NCI-H146 (cell line): ENCODE measurements around the gene BTBD17.

ENCODE experiments used
- DNase-seq: peaks from one replicate; lab custom pipeline; 2025; lab: John Stamatoyannopoulos, UW

Gene BTBD17

GRCh38 chr17:74358697-74359096 is 3.0 kb downstream of the BTBD17 start:
- DNase-seq, result no peak

- DNase-seq, result no peak
Measured at GRCh38 chr17:74357466-74357809, 4.2 kb downstream of the BTBD17 start.

GRCh38 chr17:74356646-74357465 is 4.8 kb downstream of the BTBD17 start:
- DNase-seq, result no peak

DNA sequence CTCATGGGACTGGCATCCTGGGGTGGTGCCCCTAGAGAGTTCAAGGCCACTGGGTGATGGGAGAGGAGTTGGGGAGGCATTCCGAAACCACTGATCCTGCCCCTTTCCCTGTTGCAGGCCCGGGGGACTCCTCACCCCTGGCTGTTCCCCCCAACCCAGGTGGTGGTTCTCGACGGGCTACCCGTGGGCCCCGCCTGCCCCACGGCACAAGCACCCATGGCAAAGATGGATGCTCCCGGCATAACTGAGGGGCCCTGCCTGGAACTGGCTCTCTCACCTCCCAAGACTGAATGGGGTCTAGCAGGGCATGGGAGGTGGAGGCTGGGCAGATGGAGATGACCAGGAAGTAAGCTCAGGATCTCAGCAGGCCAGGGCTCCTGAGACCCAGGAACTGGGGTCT is 6.6 kb downstream of the BTBD17 start:
- DNase-seq, result no peak

GRCh38 chr17:74354561-74354960 is 7.1 kb downstream of the BTBD17 start:
- DNase-seq, result no peak

DNA sequence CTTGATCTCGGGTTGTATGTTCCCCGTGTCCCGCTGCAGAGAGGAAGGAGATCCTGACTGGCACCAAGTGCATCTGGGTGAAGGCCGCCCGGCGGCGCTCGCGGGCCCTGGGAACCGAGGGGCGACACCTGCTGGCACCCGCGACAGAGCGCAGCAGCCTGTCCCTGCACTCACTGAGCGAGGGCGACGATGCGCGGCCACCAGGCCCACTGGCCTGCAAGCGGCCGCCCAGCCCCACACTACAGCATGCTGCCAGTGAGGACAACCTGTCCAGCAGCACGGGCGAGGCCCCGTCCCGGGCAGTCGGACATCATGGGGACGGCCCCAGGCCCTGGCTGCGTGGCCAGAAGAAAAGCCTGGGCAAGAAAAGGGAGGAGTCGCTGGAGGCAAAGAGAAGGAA is 7.5 kb downstream of the BTBD17 start:
- peak; percentile 17 for DNase-seq

DNA sequence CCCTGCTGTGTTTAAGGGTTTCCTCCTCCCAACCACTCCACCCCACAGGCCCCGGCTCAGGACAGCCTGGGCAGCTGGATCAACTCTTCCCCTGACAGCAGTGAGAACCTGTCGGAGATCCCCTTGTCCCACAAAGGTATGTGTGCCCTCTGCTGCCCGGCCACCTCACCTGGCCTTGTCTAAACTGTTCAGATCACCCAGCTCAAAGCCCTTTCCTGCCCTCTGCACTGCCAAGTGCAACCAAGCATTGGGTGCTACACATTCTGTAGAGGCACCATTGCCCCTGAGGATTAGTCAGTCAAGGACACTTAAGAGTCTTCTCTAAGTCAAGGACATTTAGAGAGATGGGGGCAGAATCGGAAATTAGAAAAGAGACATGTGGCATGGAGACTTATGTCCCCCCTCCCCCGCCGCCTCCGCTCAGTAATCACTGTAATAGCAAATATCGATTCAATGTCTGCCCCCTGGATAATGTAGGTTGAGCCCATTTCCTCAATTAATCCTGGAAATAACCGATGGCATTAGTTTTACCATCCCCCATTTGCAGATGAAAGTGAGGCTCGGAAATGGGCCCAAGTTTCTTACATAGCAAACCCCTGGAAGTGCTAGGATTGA is 8.1 kb downstream of the BTBD17 start:
- no peak for DNase-seq

GRCh38 chr17:74351552-74352210 is 10.0 kb downstream of the BTBD17 start:
- DNase-seq, result no peak

DNA sequence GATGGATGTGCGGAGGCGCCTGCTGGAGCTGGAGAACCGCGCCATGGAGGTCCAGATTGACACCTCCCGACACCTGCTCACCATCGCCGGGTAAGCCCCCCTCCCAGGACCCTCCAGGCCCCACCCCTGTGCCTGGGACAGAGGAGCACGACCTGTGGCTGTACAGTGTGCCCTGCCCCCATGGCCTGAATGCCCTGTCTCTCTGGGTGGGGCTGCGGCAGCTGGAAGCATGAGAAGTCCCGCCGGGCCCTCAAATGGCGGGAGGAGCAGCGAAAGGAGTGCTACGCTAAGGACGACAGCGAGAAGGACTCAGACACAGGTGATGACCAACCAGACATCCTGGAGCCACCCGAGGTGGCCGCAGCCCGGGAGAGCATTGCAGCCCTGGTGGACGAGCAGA is 11.2 kb downstream of the BTBD17 start:
- DNase-seq, result no peak

DNA sequence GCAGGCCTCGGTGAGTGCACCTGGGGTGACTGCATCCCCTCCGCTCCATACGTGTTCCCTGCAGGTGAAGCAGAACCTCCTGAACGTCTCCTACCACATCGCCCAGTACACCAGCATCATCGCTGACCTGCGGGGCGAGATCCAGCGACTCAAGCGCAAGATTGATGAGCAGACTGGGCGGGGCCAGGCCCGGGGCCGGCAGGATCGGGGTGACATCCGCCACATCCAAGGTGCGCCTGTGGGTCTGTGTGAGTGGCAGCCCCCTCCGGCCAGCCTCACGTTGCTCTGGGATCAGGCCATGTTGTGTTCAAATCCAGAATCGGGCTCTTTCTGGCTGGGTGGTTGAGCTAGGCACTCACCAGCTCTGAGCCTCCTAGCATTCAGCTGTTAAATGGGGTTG is 12.5 kb downstream of the BTBD17 start:
- DNase-seq, result no peak

- no peak for DNase-seq
Measured at GRCh38 chr17:74347646-74348045, 14.0 kb downstream of the BTBD17 start.

DNA sequence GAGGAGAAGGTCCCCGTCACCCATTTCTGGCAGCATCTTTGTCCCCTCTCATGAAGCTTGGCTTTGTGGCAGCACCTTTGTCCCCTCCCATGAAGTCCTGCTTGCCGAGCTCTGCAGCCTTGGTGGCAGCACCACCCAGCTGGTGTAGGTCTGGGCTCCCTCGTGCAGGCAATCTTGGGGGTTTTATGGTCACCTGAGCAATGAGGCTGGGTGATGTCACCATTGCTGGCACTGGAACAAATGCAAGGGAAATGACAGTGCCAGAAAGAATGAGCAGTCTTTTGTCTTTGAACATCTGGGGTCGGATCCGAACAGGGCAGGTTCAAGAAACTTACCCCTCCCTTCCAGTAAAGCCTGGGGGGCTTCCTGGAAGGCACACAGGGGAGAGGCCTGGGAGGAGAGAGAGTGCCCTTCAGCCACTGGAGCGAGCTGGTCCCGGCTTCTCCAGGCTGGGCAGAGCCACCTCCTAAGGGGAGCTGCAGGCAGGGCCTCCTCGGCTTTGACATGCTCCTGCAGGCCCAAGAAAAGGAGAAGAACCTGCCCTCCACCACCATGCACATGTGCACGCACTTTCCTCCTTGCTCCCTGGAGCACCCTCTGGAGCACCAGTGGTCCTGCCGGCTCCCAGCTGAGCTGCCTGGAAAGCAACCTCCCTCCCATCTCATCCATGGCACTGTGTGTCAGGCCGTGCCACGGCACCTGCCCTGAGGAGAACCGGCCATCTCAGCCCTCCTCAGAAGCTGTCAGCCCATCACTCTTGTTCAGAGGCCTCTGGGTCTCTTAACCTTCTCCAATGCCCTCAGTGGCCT is 16.0 kb downstream of the BTBD17 start:
- no peak for DNase-seq

- no peak for DNase-seq
Measured at GRCh38 chr17:74344658-74345057, 17.0 kb downstream of the BTBD17 start.

DNA sequence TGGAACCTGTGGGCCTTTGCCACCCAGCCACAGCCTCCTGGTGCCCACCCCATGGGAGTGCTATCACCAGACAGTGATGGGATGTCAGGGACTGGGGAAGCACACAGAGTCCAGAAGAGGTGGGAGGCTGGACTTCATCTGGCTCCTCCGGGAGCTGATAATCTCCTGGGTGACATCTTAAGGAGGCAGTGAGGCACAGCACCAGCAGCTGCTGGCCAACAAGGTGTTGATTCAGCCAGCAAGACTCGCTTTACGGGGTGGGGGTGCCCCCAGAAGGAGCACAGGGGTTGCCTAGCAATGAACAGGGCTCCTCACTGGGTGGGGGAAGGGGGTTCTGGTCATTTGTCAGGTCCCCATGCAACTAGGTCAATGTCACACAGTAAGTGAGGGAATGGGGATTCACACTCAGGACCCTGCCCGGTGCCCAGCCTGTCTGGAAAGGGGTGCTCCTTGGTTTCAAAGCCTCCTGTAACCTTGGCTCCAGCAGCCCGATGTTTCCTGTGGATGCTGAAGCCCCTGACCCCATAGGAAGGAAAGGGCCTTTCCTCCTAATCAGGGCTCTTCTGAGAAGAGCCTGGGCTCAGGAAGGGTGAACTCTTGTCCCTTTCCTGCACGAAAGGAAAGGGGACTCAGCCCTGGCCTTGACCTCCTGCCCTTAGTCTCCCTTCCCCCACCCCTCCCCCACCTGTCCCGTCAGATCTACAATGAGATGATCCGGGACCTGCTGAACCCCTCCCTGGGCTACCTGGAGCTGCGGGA is 18.0 kb downstream of the BTBD17 start:
- DNase-seq, result no peak

- no peak for DNase-seq
Measured at GRCh38 chr17:74343121-74343520, 18.5 kb downstream of the BTBD17 start.

- no peak for DNase-seq
Measured at GRCh38 chr17:74342224-74342623, 19.4 kb downstream of the BTBD17 start.

DNA sequence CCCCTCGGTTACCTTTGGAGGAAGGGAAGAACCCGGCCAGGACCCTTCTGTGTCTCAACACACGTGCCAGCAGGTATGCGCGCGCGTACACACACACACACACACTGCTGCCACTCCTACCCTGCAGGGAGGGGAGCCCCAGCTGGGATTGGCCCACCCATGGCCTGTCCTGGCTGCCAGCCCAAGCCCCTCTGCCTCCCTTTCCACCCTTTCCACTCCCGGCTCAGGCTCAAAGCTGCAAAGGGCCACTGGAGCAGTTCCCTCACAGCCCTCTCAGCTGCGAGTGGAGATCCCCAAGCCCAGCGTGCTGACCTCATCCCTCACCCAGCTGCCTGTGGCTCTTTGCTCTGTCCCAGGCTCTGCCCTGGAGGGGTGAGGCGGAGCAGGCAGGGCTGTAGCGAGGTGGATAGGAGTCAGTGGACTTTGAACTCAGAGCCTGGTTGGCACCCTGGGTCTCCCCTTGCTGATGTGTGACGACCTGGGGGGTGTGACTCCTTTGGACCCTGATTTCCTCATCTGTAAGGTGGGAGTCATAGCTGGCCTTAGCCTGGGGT is 21.1 kb downstream of the BTBD17 start:
- no peak for DNase-seq

DNA sequence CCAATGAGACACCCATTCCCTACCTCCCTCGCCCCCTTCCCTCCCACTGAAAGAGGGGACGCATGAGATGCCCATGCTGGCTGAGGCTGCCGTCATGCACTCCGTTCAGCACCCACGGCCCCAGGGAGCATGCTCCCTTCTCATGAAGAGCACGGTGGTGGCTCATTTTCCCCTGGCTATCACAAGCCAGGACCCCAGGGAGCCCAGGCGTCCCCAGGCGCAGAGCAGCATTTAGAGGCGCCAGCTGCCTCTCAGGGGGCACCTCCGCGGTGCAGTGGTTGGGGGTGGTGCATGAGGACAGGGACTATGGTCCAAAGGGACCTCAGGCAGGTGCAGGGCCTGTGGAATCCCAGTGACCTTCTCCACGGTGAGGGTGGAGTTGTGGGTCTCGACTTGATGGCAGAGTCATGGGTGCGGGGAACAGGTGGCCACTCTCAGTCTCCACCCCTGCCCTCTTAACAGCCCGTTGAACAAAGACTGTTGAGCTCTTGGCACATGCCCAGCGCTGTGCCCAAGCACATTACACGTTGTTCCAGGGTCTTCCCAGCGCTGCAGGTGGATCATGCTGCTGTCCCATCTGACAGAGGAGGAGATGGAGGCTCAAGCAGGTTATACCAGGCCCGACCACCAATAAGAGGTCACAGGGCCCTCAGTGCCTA is 22.0 kb downstream of the BTBD17 start:
- no peak for DNase-seq

GRCh38 chr17:74337834-74338500 is 23.7 kb downstream of the BTBD17 start:
- DNase-seq, result no peak

DNA sequence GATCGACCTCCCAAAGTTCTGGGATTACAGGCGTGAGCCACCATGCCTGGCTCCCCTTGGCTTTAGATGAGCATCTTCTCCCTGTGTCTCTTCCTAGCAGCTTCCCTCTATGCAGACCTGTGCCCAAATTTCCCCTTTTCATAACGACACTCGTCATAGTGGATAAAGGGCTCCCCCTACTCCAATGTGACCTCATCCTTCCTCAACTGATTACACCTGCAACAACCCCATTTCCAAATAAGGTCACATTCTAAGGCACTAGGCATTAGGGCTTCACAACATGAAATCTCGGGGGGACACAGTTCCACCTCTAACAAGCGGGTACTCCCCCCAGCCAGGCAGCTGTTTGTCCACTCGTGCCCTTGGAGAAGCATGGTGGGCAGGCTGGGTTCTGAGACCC is 25.4 kb downstream of the BTBD17 start:
- no peak for DNase-seq
